Activated CD8-positive, alpha-beta T cell treated with anti-CD3 and anti-CD28 coated beads for 36 hours (primary cell): ENCODE results near the gene CDC14B. TPM values are rescaled to one million over a fixed set of nuclear protein-coding genes. Genes with fewer than 3 reads are reported as not detected.

Experiments used
- ATAC-seq: fragments of 200-7000 bp; cut with Tn5 transposase; one replicate; pipeline ENCODE4 v1.10.0; 2021; ENCODE audit warnings: mild to moderate bottlenecking, moderate library complexity
- CTCF ChIA-PET: fragments of 350-600 bp; sonication (Branson Sonifier 250); formaldehyde crosslinking; loops from one replicate; lab custom pipeline; 2021; ENCODE audit warnings: antibody characterized with exemption; lab: Charles Lee
- POLR2A ChIA-PET: fragments of 350-600 bp; sonication (Branson Sonifier 250); formaldehyde crosslinking; loops from one replicate; lab custom pipeline; 2021; ENCODE audit warnings: antibody characterized with exemption; lab: Charles Lee
- DNase-seq: peaks from one replicate; pipeline ENCODE4 v3.0.0-alpha.2; 2020
- H3K27ac Mint-ChIP-seq: one replicate; pipeline ENCODE4 v1.8.0; 2021; ENCODE audit warnings: mild to moderate bottlenecking, mixed read lengths
- H3K27me3 Mint-ChIP-seq: one replicate; pipeline ENCODE4 v1.8.0; 2021; ENCODE audit warnings: mixed read lengths
- H3K36me3 Mint-ChIP-seq: one replicate; pipeline ENCODE4 v1.8.0; 2021; ENCODE audit warnings: low read depth, mixed read lengths
- H3K4me1 Mint-ChIP-seq: one replicate; pipeline ENCODE4 v1.8.0; 2021; ENCODE audit warnings: low read depth, mixed read lengths
- H3K4me3 Mint-ChIP-seq: one replicate; pipeline ENCODE4 v1.8.0; 2021; ENCODE audit warnings: mild to moderate bottlenecking, moderate library complexity, mixed read lengths
- H3K9me3 Mint-ChIP-seq: one replicate; pipeline ENCODE4 v1.8.0; 2021; ENCODE audit warnings: mixed read lengths
- CTCF ChIP-seq: fragments of 200-600 bp; IDR thresholded peaks from one replicate; pipeline ENCODE4 v1.8.0; 2022; ENCODE audit warnings: antibody characterized with exemption, mild to moderate bottlenecking
- intact Hi-C: fragments of 100-400 bp; cut with micrococcal nuclease; formaldehyde crosslinking; loops from one replicate; pipeline ENCODE4 v1.10.0; 2022
- total RNA-seq, 2 experiments: library from RNA; stranded (reverse); gene quantifications; one replicate each; pipeline ENCODE4 v1.2.3, GENCODE V29; 2021

The CDC14B gene
- total RNA-seq, 2 experiments from 2014 or later: 0.27 to 0.54 TPM

- DNase-seq (no peak), ATAC-seq (no peak)
- Mint-ChIP-seq H3K9me3 (no peaks in the 10 kb centered on the region), H3K4me1 (peaks cover 28% of the 10 kb centered on the region), H3K27me3 (no peaks in the 10 kb centered on the region), H3K27ac (no peak overlapping the region), H3K4me3 (no peak overlapping the region), H3K36me3 (peaks cover 3% of the 10 kb centered on the region)
- no peak for TF ChIP-seq CTCF
- POLR2A ChIA-PET: no interaction called here
- intact Hi-C loops: no loop called here
- CTCF ChIA-PET: interaction anchor here (1.3 kb wide), 1 partner anchor 11 kb away, joined by 3 read pairs; no protein-coding TSS in a partner anchor
These were observed 62.8 kb downstream of the CDC14B start for GRCh38 chr9:96556701-96557461.

- no peaks in the 10 kb centered on the region for H3K9me3 Mint-ChIP-seq
- H3K36me3 Mint-ChIP-seq: peaks cover 2% of the 10 kb centered on the region
- intact Hi-C loops: no loop called here
- no peak for ATAC-seq
- H3K27ac Mint-ChIP-seq: no peak overlapping the region
- H3K27me3 Mint-ChIP-seq: no peaks in the 10 kb centered on the region
- DNase-seq: no peak
- H3K4me1 Mint-ChIP-seq: peaks cover 31% of the 10 kb centered on the region
- CTCF ChIA-PET: interaction anchor here (1.7 kb wide), 1 partner anchor 11 kb away, joined by 7 read pairs; no protein-coding TSS in a partner anchor
- POLR2A ChIA-PET: interaction anchor here (0.6 kb wide), 1 partner anchor 247 kb away, joined by 3 read pairs; no protein-coding TSS in a partner anchor
- TF ChIP-seq CTCF: no peak
- H3K4me3 Mint-ChIP-seq: no peak overlapping the region
These were observed 63.9 kb downstream of the CDC14B start for GRCh38 chr9:96555567-96556386.

GRCh38 chr9:96554801-96555566, 64.7 kb downstream of the CDC14B start:
- intact Hi-C loops: no loop called here
- H3K36me3 Mint-ChIP-seq: peaks cover 2% of the 10 kb centered on the region
- H3K4me3 Mint-ChIP-seq: no peak overlapping the region

GRCh38 chr9:96554326-96554725, 65.3 kb downstream of the CDC14B start:
- ChIA-PET CTCF (no interaction called here), POLR2A (no interaction called here)
- Mint-ChIP-seq H3K27me3 (no peaks in the 10 kb centered on the region), H3K9me3 (no peaks in the 10 kb centered on the region), H3K27ac (no peak overlapping the region), H3K4me3 (no peak overlapping the region), H3K36me3 (no peaks in the 10 kb centered on the region), H3K4me1 (peaks cover 31% of the 10 kb centered on the region)
- DNase-seq (no peak), ATAC-seq (no peak)
- intact Hi-C loops: no loop called here
- no peak for TF ChIP-seq CTCF

More at GRCh38 chr9:96554801-96555566, 64.7 kb downstream of the CDC14B start:
- ChIA-PET POLR2A (no interaction called here), CTCF (interaction anchor here (1.7 kb wide), 1 partner anchor 12 kb away, joined by 7 read pairs; no protein-coding TSS in a partner anchor)
- no peaks in the 10 kb centered on the region for H3K9me3 Mint-ChIP-seq
- TF ChIP-seq CTCF: no peak
- no peak for DNase-seq
- H3K27me3 Mint-ChIP-seq: no peaks in the 10 kb centered on the region
- no peak for ATAC-seq
- H3K4me1 Mint-ChIP-seq: peaks cover 31% of the 10 kb centered on the region
- no peak overlapping the region for H3K27ac Mint-ChIP-seq
